Forelimb muscle (tissue), 1 donor: ENCODE data around the gene NXNL2. TPM values are rescaled to one million over a fixed set of nuclear protein-coding genes. Genes with fewer than 3 reads are reported as not detected.

Experiments
- DNase-seq: peaks from one replicate; pipeline ENCODE4 v3.0.0-alpha.2; 2013; ENCODE audit warnings: low read depth
- polyA plus RNA-seq: library from polyadenylated mRNA; unstranded; fragments of 120-200 nt; gene quantifications from one replicate; pipeline ENCODE4 v1.2.1, GENCODE V29; 2013; ENCODE audit not compliant: insufficient read length

The NXNL2 gene
- polyA plus RNA-seq, 1 donor: 0.22 TPM

- DNase-seq: no peak
Observed at GRCh38 chr9:88578121-88579049, 43.4 kb downstream of the NXNL2 start.

DNA sequence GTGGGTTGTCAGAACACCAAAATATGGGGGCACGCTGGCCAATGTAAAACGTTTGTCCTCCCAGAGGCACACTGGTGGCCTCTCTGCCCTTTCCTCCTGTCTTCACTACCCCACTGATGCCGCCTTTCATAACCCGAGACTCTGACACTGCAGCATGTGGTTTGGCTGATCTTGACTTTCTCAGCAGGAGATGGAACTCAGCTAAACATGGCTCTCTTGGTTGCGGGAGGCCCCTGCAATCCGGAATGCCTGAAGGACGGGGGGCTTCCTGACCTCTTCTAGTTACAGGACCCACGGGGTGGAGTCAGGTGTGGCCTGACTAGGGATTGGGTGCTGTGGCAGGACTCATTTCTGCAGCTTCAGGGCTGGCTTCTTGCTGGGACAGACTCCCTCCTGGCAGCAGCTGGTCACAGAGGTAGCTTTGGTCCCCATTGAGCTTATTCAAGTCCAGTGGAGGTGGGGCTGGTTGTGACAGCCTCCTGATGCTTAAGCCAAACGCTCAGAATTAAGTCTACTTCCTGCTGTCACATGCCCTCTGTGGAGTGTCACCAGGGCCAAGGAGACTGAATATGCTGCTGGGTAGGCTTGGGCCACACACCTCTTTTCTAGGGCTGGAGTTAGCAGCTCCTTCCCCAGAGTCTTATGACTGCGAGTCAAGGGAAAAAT is 44.2 kb downstream of the NXNL2 start:
- DNase-seq: no peak

- no peak for DNase-seq
Observed at GRCh38 chr9:88580961-88581360, 46.0 kb downstream of the NXNL2 start.

DNA sequence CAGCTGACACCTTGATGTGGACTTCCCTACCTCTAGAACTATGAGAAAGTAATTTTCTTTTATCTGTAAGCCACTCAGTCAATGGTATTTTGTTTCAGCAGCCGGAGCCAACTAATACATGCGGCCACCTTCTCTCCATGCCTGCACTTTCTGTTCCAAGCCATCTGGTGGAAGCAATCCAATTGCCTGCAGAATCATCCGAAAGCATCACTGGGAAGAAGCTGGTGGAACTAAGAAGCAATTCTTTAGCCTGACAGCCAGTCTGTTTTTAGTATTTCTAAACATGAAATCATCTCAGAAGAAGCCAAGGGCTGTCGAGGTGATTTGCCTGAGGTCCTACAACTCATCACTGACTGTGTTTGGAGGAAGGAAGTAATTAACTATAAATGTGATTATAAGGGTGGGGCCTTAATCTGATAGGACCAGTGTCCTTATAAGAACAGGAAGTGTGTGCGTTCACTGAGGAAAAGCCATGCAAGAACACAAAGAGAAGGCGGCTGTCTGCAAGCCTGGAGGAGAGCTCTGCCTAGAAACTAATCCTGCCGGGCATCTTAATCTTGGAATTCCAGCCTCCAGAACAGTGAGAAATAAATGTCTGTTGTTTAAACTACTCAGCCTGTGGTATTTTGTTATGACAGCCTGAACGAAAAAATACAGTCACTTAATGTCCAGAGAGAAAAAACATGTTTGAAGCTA is 49.1 kb downstream of the NXNL2 start:
- DNase-seq: no peak

GRCh38 chr9:88585426-88585825 is 50.4 kb downstream of the NXNL2 start:
- DNase-seq: no peak

DNA sequence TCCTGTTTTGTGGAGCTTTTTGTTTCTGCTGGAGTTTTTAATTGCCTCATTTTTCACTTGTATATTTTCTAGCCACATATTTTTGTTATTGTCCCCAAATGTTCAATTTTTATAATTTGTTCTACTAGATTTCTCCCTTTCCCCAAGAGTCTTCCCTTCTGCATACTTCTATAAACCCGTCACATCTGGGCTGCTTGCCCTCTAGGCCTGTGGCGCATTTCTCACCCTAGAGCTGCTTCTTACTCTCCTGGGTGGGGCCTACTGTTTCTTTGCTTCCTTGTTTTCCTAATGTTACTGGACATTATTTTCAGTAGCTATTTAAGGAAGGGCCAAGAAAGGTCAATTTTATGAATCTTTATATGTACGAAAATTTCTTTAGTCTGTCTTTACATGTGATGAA is 51.5 kb downstream of the NXNL2 start:
- no peak for DNase-seq

DNA sequence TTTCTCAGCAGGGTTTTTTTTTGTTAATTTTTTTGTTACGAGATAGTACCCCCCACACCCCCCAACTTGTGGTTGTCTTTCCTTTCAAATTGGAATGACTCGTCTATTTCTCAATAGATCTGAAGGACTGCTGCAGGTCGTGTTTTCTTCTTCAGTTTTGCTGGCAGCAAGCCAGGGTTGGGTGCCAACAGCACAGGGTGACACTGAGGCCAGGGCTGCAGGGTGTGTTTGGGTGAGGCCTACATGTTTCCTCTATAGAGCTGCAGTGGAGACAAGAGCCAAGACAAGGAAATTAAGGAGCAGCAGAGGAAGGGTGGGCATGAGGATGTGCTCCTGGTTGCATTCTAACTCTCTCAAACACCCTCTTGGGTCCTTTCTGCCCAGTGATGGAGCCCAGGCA is 52.2 kb downstream of the NXNL2 start:
- no peak for DNase-seq

DNA sequence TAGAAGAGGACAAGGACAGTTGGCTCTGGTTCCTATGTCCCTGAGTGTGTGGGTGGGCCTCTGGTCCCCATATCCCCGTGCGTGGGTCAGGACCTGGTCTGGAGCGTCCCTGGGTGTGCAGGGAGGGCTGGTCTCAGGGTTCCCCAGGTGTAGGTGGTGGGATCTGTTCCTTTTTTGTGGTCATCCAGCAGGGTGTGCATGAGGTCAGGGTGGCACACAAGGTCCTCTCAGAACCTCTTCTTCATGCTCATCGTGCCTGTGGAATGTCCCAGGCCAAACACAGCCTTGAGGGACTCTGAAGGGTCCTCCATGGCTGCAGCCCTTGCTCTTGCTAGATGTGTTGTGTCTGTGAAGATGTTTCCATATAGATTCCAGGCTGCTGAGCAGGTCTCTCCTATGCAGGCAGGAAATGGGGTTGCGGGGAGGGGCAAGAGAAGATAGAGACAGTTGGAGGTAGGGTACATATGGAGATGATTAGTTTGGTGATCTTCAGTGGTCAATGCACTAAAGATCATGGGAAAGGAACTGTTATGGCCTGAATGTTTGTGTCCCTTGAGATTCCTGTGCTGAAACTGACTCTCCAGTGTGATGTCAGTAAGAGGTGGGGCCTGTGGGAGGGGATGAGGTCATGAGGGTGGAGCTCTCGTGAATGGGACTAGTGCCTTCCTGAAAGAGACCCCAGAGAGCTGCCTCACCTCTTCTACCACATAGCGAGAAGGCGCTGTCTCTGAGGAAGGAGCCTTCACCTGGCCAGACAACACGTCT is 53.1 kb downstream of the NXNL2 start:
- DNase-seq: no peak

DNA sequence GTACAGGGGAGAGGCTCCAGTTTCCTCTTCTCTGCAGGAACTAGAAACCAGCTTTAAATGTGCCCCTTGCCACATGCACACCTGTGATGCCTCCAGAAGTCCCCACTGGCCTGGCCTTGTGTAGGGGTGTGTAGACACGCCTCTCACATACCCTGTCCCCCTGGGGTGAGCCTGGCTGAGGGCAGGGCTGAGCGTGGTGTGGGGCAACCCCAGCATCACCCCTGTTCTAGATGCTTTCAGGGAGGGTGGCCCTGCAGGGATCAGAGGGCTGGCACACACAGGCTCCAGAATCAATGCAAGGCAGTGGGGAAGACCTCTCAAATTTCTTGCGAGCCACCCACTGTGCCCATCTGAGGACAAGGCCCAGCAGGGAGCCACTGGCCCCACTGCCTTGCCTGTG is 54.7 kb downstream of the NXNL2 start:
- no peak for DNase-seq

GRCh38 chr9:88590558-88591146 is 55.7 kb downstream of the NXNL2 start:
- DNase-seq: no peak

GRCh38 chr9:88593537-88594185 is 58.7 kb downstream of the NXNL2 start:
- peak; percentile 40 for DNase-seq

Other genes with a start within 250 kb of the NXNL2 start
- 58.1 TPM for gene SPIN1, start 146.7 kb upstream of the NXNL2 start, polyA plus RNA-seq